SK-N-SH (cell line): Measurements from ENCODE around the gene SERPINB10. TPM values are rescaled to one million over a fixed set of nuclear protein-coding genes. Genes with fewer than 3 reads are reported as not detected.

ENCODE experiments used
- CTCF ChIA-PET: fragments of 300-600, 350-600 bp; formaldehyde crosslinking; extraction: SDS; loops from one replicate; lab custom pipeline; 2021; lab: Yijun Ruan, JAX
- POLR2A ChIA-PET: fragments of 350-600 bp; sonication (Branson Sonifier 250); formaldehyde crosslinking; extraction: SDS; loops from one replicate; lab custom pipeline; 2020; ENCODE audit warnings: antibody characterized with exemption, inconsistent platforms; lab: Yijun Ruan, JAX
- DNase-seq: peaks from one replicate; pipeline ENCODE4 v3.0.0; 2012
- H2AFZ ChIP-seq: fragments of 200-600 bp; sonication (generic); 2 replicates; pipeline ENCODE4 v1.8.1; 2016; ENCODE audit warnings: antibody characterized with exemption, mild to moderate bottlenecking, low read depth
- H3F3A ChIP-seq: fragments of 200-600 bp; sonication (generic); replicated peaks from 2 replicates; pipeline ENCODE3; 2016; ENCODE audit warnings: antibody characterized with exemption, mild to moderate bottlenecking; ENCODE audit not compliant: insufficient read depth
- H3K27ac ChIP-seq, 2 experiments: fragments of 200-500 bp in 1 of 2; fragments of 200-600 bp in 1 of 2; sonication (Bioruptor generic) in 1 of 2; sonication (generic), shearing (Covaris generic) in 1 of 2; 2 replicates each; pipeline versions ENCODE4 v1.5.1 to v1.6.1; 2014 to 2016; ENCODE audit warnings: low read depth in 2 of 2, inconsistent platforms in 1 of 2, low read length in 1 of 2, mild to moderate bottlenecking in 1 of 2, mixed read lengths in 1 of 2
- H3K27me3 ChIP-seq: fragments of 200-600 bp; sonication (generic), shearing (Covaris generic); 2 replicates; pipeline ENCODE4 v1.6.1; 2016; ENCODE audit warnings: mixed run types; ENCODE audit not compliant: insufficient read depth
- H3K36me3 ChIP-seq, 2 experiments: fragments of 200-500 bp in 1 of 2; fragments of 200-600 bp in 1 of 2; sonication (Bioruptor generic) in 1 of 2; sonication (generic) in 1 of 2; replicated peaks in 1 of 2; 2 replicates each; pipeline versions ENCODE3 to v1.5.1; 2014 to 2016; ENCODE audit warnings: low read length in 1 of 2, mild to moderate bottlenecking in 1 of 2; ENCODE audit not compliant: insufficient read depth in 2 of 2, control insufficient read depth in 1 of 2
- H3K4me1 ChIP-seq, 2 experiments: fragments of 200-500 bp in 1 of 2; fragments of 200-600 bp in 1 of 2; sonication (Bioruptor generic) in 1 of 2; sonication (generic), shearing (Covaris generic) in 1 of 2; 2 replicates each; pipeline versions ENCODE4 v1.5.1 to v1.6.1; 2014 to 2016; ENCODE audit warnings: low read depth in 1 of 2, low read length in 1 of 2, mixed run types in 1 of 2; ENCODE audit not compliant: insufficient read depth in 2 of 2, control insufficient read depth in 1 of 2
- H3K4me2 ChIP-seq: fragments of 200-600 bp; sonication (generic), shearing (Covaris generic); 2 replicates; pipeline ENCODE4 v1.6.1; 2017; ENCODE audit warnings: mixed run types
- H3K4me3 ChIP-seq, 2 experiments: fragments of 200-500 bp in 1 of 2; fragments of 200-600 bp in 1 of 2; sonication (Bioruptor generic) in 1 of 2; sonication (generic), shearing (Covaris generic) in 1 of 2; 2 replicates each; pipeline versions ENCODE4 v1.5.1 to v1.8.1; 2014 to 2016; ENCODE audit warnings: low read depth in 2 of 2, inconsistent platforms in 1 of 2, low read length in 1 of 2, mild to moderate bottlenecking in 1 of 2, mixed read lengths in 1 of 2, moderate library complexity in 1 of 2
- H3K79me2 ChIP-seq: fragments of 200-600 bp; sonication (generic); 2 replicates; pipeline ENCODE4 v1.8.1; 2017; ENCODE audit warnings: mild to moderate bottlenecking; ENCODE audit not compliant: insufficient read depth
- H3K9ac ChIP-seq: fragments of 200-600 bp; sonication (generic); 2 replicates; pipeline ENCODE4 v1.6.1; 2017; ENCODE audit warnings: mixed run types
- H3K9me2 ChIP-seq: fragments of 200-600 bp; sonication (generic); 2 replicates; pipeline ENCODE4 v1.6.1; 2017; ENCODE audit warnings: mixed run types
- H3K9me3 ChIP-seq: fragments of 200-600 bp; sonication (generic); 2 replicates; pipeline ENCODE4 v1.6.1; 2017; ENCODE audit warnings: mixed run types, mild to moderate bottlenecking, moderate library complexity
- H4K20me1 ChIP-seq: fragments of 200-600 bp; sonication (generic); 2 replicates; pipeline ENCODE4 v1.6.1; 2017; ENCODE audit warnings: mild to moderate bottlenecking, mixed run types; ENCODE audit not compliant: insufficient read depth
- CHD2 ChIP-seq: fragments of 150-350 bp; IDR thresholded peaks from 2 replicates; pipeline ENCODE4 v1.6.1; 2018; ENCODE audit warnings: low read length; ENCODE audit not compliant: partially characterized antibody
- CTCF ChIP-seq: fragments of 200-600 bp; sonication (generic); IDR thresholded peaks from 2 replicates; pipeline ENCODE4 v1.6.1; 2017; ENCODE audit warnings: antibody characterized with exemption, mild to moderate bottlenecking, moderate library complexity
- EP300 ChIP-seq, 2 experiments: IDR thresholded peaks; 2 replicates each; pipeline versions ENCODE4 v1.4.0 to v1.6.1; 2012; ENCODE audit warnings: borderline replicate concordance in 1 of 2, low read depth in 1 of 2, low read length in 1 of 2
- FOXJ3 ChIP-seq: sonication (generic); formaldehyde crosslinking; IDR thresholded peaks from 2 replicates; pipeline ENCODE4 v1.5.1; 2020; ENCODE audit warnings: mild to moderate bottlenecking, missing genetic modification reagents
- FOXM1 ChIP-seq: IDR thresholded peaks from 2 replicates; pipeline ENCODE4 v1.4.0; 2012; ENCODE audit warnings: low read depth, mild to moderate bottlenecking
- GABPA ChIP-seq: IDR thresholded peaks from 2 replicates; pipeline ENCODE4 v1.4.0; 2012; ENCODE audit warnings: low read depth, mild to moderate bottlenecking
- GATA2 ChIP-seq: sonication (generic); formaldehyde crosslinking; IDR thresholded peaks from 2 replicates; pipeline ENCODE4 v1.5.0; 2020; ENCODE audit warnings: mild to moderate bottlenecking, missing genetic modification reagents
- JUND ChIP-seq: IDR thresholded peaks from 2 replicates; pipeline ENCODE4 v1.4.0; 2012
- MEF2A ChIP-seq: IDR thresholded peaks from 2 replicates; pipeline ENCODE4 v1.4.0; 2012; ENCODE audit warnings: low read depth, borderline replicate concordance
- MXI1 ChIP-seq: IDR thresholded peaks from 2 replicates; pipeline ENCODE4 v1.6.1; 2012; ENCODE audit warnings: mild to moderate bottlenecking, low read depth, low read length, improper control_type of control experiment
- PBX3 ChIP-seq: IDR thresholded peaks from 2 replicates; pipeline ENCODE4; 2012
- RFX5 ChIP-seq: IDR thresholded peaks from 2 replicates; pipeline ENCODE4 v1.6.1; 2012; ENCODE audit warnings: mild to moderate bottlenecking, improper control_type of control experiment, low read length
- RXRA ChIP-seq: IDR thresholded peaks from 2 replicates; pipeline ENCODE4 v1.4.0; 2012; ENCODE audit warnings: low read depth, mild to moderate bottlenecking, borderline replicate concordance
- SIN3A ChIP-seq: IDR thresholded peaks from 2 replicates; pipeline ENCODE4 v1.6.1; 2012; ENCODE audit warnings: low read depth, mild to moderate bottlenecking, low read length, moderate library complexity, borderline replicate concordance
- USF1 ChIP-seq: IDR thresholded peaks from 2 replicates; pipeline ENCODE4 v1.4.0; 2012; ENCODE audit warnings: low read depth, borderline replicate concordance
- USF2 ChIP-seq: fragments of 150-350 bp; IDR thresholded peaks from 2 replicates; pipeline ENCODE4 v1.6.1; 2017; ENCODE audit warnings: antibody characterized with exemption, low read length, low read depth, borderline replicate concordance
- ZBTB33 ChIP-seq: IDR thresholded peaks from 2 replicates; pipeline ENCODE4 v1.4.0; 2012; ENCODE audit warnings: low read depth, borderline replicate concordance
- WGBS: methylation state at CpG from one replicate; pipeline ENCODE4 v1.1.6; 2017; ENCODE audit warnings: low lambda C conversion rate; 5-methylcytosine and 5-hydroxymethylcytosine counted together
- polyA plus RNA-seq, 3 experiments: library from polyadenylated mRNA; depleted of rRNA; stranded (reverse); fragments of >200 nt; gene quantifications; 2 replicates each; pipeline ENCODE4 v1.2.3, GENCODE V29; 2012

SERPINB10 gene
- polyA plus RNA-seq, 1 of the 3 experiments (the other 2 are of a cell fraction) = 0.10 TPM

GRCh38 chr18:63930773-63931354 is 23.1 kb downstream of the SERPINB10 start:
- H4K20me1 ChIP-seq = no peaks in the 10 kb centered on the region
- H3F3A ChIP-seq = no peaks in the 10 kb centered on the region
- no peak overlapping the region for H2AFZ ChIP-seq
- 9% methylated on average over 3 of the region's 3 CpGs for WGBS
- H3K27me3 ChIP-seq = peaks cover 4% of the 10 kb centered on the region; the same call in 1 of the 2 replicates
- POLR2A ChIA-PET = no interaction called here
- H3K4me3 ChIP-seq = no peak overlapping the region
- H3K4me2 ChIP-seq = no peak overlapping the region
- H3K79me2 ChIP-seq = no peaks in the 10 kb centered on the region
- H3K9me3 ChIP-seq = no peaks in the 10 kb centered on the region
- no peak overlapping the region for H3K27ac ChIP-seq
- no peak overlapping the region for H3K9ac ChIP-seq
- no peak for DNase-seq
- no peak for TF ChIP-seq USF1
- no peak for TF ChIP-seq FOXM1
- TF ChIP-seq FOXJ3 (CRISPR knock-in tag) = no peak
- no peak for TF ChIP-seq CTCF
- TF ChIP-seq JUND = no peak
- no peak for TF ChIP-seq PBX3
- TF ChIP-seq SIN3A = no peak
- TF ChIP-seq, all 33 proteins: peak for 0
- Histone ChIP-seq H3K9me2 (no peaks in the 10 kb centered on the region), H3K4me1 (no peaks in the 10 kb centered on the region; a peak in 1 of 4 replicates), H3K36me3 (no peaks in the 10 kb centered on the region)
- CTCF ChIA-PET = no interaction called here

- POLR2A ChIA-PET = no interaction called here
- CTCF ChIA-PET = interaction anchor here (0.5 to 3.9 kb wide), 34 partner anchors 9 to 514 kb away, joined by 3 to 19 read pairs (median 5); partner anchors contain the start of genes HMSD, SERPINB2 and VPS4B
- WGBS = 10% methylated on average over 29 of the region's 54 CpGs
- TF ChIP-seq GABPA (no peak), CHD2 (no peak), MEF2A (no peak), ZBTB33 (no peak), JUND (no peak), GATA2 (CRISPR knock-in tag) (no peak), MXI1 (no peak), EP300 (IDR thresholded peaks at IDR 0.05; ENCODE audit: borderline replicate concordance in 1 of 2, low read depth in 1 of 2, low read length in 1 of 2) (no peak), USF2 (no peak), RFX5 (no peak), RXRA (no peak)
These were observed 28.6 kb downstream of the SERPINB10 start for GRCh38 chr18:63936156-63936931.

More at GRCh38 chr18:63936156-63936931, 28.6 kb downstream of the SERPINB10 start:
- Histone ChIP-seq H3K79me2 (no peaks in the 10 kb centered on the region), H3K27ac (no peak overlapping the region), H3K9ac (no peak overlapping the region), H3F3A (no peaks in the 10 kb centered on the region), H2AFZ (peak overlapping the region; percentile 93), H3K27me3 (peaks cover 19% of the 10 kb centered on the region; the same call in 1 of the 2 replicates), H3K9me3 (no peaks in the 10 kb centered on the region), H3K36me3 (no peaks in the 10 kb centered on the region), H3K9me2 (no peaks in the 10 kb centered on the region), H4K20me1 (no peaks in the 10 kb centered on the region), H3K4me1 (peaks cover 0 to 9% of the 10 kb centered on the region in 2 experiments; a peak in 2 of 4 replicates), H3K4me3 (peak overlapping the region; percentile 53 to 62), H3K4me2 (peak overlapping the region; percentile 82)
- peak; percentile 85 for DNase-seq
